Activated T-cell treated with anti-CD3 and anti-CD28 coated beads for 1 hour (primary cell): ENCODE results near the gene DNASE1L2.

ENCODE experiments used
- DNase-seq: peaks from one replicate; pipeline ENCODE4 v3.0.0-alpha.2; 2020; ENCODE audit warnings: low read depth

Gene DNASE1L2

DNA sequence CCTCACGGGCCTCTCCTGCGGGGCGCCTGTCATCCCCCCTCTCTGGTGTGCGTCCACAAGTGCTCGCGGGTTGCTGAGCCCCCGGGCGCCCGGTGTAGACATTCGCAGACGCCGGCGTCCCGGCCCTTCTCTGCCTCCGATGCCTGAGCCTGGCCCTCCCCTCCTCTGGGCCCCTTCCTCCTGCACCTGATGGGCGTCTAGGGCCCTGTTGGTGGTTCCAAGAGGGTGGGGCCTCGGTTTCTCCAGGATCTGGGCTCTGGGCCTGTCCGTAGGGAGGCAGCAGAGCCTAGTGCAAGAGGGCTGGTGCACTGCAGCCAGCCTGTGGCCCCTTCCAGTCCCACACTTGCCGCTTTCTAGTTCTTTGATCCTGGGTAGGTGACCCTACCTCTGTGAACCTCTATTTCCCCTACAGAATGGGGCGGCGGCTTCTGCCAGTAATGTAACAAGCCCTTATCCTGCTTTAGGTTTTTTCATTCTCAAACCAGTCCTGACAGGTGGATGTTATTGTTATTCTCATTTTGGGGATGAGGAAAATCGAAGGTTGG, 12.2 kb upstream of the DNASE1L2 start:
- DNase-seq, result no peak

DNA sequence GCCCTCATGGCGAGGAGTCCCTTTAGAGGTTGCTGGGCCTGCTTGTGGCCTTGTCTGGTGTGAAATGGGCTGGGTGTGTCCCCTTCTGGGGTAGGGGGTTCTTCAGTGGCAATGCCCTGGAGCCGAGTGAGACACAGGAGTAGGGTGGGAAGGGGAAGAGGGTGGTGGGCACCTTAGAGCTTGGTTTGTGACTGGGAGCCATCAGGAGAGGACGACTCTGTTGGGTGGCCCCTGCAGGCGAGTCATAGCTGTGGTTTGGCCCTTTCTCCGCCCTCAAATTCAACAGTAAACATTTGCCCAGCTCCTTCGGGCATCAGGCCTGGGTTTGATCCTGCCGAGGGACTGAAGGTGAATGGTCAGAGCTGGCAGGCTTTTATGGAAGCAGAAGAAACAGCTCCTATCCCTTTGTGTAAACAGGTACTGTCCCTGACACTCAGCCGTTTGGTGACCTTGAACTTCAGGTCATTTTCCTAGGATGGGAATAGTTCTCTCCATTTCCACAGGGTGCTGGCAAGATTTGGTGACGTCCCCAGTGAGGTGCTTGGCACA, 9.9 kb upstream of the DNASE1L2 start:
- no peak for DNase-seq

DNA sequence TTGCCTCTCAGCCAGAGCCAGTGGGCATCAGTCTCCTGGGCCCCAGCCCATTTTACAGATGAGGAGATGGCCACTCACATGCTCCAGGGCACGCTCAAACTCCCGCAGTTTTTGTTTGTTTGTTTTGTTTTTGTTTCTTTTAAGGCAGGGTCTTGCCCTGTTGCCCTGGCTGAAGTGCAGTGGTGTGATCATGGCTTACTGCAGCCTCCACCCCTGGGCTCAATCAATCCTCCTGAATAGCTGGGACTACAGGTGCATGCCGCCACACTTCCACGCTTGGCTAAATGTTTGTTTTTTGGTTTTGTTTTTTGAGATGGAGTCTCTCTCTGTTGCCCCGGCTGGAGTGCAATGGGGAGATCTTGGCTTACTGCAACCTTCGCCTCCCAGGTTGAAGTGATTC, 9.3 kb upstream of the DNASE1L2 start:
- no peak for DNase-seq

DNA sequence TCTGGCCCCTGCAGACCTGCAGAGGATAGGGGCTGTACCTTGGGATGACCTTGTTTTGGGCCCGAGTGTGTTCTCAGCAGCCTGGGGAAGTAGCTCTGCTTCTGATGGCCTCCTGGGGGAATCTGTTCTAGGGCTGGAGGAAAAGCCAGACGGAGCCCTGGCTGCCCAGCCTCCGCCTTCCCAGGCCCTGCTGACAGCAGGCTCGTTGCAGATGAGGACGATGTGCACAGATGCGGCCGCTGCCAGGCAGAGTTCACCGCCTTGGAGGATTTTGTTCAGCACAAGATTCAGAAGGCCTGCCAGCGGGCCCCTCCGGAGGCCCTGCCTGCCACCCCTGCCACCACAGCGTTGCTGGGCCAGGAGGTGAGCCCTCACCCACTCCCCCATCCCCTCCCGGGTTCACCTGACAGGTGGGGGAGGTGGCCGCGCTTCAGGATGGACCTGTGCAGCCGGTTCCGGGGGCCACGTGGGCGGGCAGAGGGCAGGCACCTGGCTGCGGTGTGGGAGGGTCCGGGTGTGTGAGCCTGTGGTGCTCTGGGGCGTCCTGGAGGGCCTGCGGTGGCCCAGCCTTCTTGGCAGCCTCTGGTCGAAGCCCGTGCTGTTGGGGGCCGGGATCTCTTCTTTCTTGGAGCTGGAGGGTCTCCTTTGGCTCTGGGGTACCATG, 8.0 kb upstream of the DNASE1L2 start:
- no peak for DNase-seq

DNA sequence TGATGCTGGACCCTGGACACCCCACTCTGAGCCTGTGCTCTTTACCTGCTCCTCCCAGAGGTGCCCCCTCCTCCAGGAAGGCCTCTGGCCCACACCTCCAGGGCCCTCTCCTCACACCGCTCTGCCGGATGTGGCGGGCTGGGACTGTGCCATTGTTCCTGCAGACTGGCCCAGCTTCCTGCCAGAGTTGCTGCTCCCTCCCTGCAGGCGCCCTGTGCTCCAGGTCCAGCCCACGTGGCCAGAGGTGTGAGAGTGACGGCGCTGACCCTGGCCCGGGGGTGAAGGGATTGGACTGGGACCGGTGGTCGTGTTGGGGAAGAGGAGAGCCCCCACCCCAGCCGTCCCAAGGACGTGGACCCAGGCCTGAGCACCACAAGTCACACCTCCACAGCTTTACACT, 7.2 kb upstream of the DNASE1L2 start:
- DNase-seq, result no peak

DNA sequence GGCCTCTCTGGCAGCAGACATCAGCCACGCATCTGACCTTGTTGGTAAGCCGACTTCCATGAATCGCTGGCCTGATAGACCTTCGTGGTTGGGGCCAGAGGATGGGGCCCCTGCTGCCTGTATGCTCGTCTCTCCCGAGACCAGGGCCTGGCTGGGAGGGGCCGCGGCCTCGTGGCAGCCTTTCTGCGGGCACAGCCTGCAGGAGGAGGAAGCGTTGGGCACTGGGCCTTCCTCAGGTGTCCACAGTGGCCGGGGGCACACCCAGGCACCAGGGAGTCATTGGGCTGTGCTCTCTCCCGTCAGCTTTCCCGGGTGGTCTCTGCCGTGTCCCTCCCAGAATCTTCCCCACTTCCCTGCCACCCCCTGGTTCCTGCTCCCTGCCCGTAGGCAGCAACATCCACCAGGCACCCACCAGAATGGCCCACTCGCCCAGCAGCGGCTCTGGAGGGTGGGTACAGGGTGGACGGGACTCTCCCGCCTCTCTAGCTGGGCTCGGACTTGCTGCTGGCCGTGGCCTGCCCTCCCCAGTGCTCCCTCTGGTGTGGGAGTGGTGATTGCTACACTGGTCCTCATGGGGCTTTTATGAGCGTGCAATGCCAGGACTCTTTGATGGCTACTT, 6.5 kb upstream of the DNASE1L2 start:
- DNase-seq, result no peak

DNA sequence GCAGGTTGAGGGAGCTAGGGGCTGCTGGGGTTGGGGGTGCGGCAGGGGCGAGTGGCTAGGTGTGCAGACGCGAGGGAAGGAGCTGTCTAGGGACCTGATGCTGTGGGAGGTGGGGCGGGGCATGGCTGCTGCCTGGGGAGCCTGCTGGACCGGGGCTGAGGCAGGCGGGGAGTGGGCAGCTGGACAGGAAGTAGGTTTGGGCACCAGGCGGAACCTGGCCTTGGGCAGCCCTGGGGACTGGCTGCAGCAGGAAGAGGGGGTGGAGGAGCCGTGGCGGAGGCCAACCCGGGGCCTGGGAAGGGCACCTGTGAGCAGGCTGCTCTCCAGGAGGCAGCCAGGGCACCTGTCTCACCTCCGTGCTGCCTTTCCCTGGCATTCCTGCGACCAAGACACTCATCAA, 5.9 kb upstream of the DNASE1L2 start:
- no peak for DNase-seq

DNA sequence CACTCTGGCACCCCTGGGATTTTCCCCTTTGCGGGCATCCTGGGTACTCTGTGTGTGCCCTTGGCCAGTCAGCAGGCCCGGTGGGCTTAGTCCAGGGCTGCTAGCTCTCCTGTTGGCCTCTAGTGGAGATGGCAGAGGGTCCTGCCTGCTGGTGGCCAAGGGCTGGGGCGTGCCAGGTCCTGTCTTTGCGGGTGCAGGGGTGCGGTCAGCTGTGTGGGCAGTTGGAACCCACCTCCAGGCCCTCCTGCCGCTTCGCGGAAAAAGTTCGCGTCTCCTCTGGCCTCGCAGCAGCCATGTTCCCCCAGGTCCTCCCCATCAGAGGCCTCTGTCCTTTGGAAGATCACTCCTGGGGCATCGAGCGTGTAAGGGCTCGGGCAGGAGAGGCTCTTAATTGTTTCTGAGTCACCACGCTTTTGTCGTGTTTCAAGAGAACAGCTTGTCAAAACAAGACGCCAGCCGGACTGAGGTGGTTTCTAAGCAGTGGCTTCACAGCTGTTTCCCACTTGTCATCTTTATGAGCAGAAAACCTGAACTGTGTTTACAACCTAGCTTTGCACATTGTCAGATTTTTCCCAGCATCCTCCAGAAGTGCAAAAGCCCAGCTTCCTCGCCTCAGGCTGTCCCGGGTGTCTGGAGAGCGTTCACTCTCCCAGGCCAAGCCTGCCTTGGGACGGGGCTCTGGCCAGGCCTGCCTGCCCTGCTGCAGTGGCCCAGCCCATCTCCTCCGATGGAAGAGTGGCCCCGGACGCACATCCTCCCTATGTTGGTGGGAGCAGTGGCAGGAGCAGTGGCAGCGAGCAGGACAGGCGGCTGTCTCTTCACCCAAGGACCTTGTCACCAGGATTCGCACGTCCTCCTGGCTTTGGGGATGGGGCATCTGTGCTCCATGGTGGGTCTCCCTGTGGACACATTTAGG, 5.0 kb upstream of the DNASE1L2 start:
- no peak for DNase-seq

DNA sequence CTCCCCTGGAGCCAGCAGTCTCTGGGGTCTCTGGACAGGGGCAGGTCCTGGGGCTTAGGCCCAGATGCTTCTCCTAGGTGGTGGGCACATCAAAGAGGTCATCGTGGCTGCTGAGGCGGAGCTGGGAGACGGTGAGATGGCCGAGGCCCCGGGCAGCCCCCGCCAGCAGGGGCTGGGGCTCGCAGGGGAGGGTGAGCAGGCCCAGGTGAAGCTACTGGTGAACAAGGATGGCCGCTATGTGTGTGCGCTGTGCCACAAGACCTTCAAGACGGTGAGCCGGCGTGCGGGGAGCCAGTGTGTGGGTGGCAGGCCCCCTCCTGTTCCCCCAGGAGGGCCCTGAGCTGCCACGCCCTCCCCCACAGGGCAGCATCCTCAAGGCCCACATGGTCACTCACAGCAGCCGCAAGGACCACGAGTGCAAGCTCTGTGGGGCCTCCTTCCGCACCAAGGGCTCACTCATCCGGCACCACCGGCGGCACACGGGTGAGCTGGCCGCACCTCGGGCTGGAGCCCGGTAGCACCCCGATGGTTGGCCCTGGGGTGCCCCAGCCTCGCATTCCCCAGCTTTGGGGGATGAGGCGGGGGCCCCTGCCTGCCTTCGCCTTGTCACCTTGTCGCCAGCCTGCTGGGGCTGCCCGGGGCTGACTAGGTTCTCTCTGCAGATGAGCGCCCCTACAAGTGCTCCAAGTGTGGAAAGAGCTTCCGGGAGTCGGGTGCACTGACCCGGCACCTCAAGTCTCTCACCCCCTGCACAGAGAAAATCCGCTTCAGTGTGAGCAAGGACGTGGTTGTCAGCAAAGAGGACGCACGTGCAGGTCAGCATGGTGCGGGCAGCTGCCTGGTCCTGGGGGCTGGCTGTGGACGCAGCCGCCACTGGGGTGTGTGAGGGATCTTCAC, 3.9 kb upstream of the DNASE1L2 start:
- no peak for DNase-seq

DNA sequence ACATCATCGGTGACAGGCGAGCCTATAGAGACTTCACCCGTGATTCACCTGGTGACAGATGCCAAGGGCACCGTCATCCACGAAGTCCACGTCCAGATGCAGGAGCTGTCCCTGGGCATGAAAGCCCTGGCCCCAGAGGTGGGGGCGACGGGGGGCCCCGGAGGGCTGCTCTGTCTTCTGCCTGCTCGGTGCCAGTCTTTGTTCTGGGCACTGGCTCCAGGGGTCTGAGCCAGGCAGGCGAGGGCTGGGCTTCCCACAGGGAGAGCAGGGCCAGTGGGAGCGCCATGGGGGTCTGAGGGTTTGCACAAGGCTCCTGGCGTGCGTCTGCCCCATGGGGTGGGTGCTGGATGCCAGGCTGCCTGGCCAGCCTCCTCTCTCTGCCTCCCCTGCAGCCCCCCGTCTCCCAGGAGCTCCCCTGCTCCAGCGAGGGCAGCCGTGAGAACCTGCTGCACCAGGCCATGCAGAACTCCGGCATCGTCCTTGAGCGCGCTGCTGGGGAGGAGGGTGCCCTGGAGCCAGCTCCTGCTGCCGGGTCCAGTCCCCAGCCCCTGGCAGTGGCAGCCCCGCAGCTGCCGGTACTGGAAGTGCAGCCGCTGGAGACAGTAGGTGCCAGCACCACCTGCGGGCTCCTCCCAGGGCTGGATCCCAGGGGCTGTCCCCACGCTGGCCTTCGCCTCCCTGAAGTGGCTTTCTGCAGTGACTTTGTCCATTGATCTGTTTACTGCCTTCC, 3.0 kb upstream of the DNASE1L2 start:
- DNase-seq, result no peak

DNA sequence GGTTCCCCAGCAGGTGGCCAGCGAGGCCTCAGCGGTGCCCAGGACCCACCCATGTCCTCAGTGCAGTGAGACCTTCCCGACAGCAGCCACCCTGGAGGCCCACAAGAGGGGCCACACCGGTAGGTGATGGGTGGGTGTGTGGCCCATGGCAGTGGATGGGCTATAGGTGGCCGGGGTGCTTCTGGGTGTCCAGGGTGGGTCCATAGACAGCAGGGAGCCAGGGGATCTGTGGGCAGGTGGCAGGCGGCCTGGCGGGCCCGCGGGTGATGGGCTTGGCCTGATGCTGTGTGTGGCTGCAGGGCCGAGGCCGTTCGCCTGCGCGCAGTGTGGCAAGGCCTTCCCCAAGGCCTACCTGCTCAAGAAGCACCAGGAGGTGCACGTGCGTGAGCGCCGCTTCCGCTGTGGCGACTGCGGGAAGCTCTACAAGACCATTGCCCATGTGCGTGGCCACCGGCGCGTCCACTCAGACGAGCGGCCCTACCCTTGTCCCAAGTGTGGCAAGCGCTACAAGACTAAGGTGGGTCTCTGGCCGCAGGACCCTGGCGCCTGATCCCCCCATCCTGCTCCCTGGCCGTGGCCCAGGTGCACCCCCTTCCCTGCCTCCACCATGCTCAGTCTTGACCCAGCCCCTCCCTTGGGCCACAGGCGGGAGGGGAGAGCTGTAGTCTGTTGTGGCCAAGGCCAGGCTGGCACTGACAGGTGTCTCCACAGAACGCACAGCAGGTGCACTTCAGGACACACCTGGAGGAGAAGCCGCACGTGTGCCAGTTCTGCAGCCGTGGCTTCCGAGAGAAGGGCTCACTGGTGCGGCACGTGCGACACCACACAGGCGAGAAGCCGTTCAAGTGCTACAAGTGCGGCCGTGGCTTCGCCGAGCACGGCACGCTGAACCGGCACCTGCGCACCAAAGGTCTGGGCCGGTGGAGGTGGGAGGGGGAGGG, 2.1 kb upstream of the DNASE1L2 start:
- no peak for DNase-seq

DNA sequence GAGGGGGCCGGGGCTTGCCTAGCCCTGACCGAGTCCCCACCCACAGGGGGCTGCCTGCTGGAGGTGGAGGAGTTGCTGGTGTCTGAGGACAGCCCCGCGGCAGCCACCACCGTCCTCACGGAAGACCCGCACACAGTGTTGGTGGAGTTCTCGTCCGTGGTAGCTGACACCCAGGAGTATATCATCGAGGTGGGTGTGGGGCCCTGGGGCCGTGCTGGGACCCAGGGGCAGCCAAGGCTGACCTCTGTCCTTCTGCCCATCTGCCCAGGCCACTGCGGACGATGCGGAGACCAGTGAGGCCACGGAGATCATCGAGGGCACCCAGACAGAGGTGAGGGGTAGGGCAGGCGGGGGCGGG, 1.5 kb upstream of the DNASE1L2 start:
- DNase-seq, result no peak

DNA sequence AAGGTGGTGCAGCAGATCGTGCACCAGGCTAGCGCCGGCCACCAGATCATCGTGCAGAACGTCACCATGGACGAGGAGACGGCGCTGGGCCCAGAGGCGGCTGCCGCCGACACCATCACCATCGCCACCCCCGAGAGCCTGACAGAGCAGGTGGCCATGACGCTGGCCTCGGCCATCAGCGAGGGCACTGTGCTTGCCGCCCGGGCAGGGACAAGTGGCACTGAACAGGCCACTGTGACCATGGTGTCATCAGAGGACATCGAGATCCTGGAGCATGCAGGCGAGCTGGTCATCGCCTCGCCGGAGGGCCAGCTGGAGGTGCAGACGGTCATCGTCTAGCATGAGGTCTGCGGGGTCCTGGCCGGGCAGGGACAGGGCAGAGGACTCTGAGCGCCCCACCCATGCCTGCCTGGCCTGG, 1.0 kb upstream of the DNASE1L2 start:
- no peak for DNase-seq

DNA sequence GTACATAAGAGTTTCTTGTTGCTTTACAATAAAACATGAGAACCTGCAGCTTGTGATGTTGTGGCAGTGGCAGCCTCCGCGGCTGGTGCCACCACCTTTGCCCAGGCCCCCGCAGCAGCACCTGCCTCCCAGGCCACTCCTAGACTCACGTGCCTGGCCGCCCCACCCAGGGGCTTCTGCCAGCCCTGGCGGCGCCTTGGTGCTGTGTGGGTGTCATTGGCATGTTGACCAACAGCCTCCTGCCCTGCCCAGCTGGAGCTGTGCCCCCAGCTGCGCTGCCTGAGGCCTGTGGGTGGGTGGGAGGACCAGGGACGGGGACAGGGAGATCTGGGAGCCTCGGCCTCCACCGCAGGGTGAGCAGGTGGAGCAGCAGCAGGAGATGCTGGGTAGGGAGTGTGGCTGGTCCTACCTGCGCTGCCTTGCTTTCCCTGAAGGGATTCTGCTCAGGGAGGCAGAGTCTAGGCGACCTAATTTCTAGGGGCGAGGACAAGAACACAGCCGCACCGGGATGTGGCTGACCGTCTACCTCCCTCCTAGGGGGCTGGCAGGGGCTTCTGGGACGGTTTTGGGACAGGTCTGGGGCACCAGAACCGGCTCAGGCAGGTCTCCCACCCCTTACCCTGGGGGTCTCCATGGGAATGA, 428 bp upstream of the DNASE1L2 start:
- no peak for DNase-seq

DNA sequence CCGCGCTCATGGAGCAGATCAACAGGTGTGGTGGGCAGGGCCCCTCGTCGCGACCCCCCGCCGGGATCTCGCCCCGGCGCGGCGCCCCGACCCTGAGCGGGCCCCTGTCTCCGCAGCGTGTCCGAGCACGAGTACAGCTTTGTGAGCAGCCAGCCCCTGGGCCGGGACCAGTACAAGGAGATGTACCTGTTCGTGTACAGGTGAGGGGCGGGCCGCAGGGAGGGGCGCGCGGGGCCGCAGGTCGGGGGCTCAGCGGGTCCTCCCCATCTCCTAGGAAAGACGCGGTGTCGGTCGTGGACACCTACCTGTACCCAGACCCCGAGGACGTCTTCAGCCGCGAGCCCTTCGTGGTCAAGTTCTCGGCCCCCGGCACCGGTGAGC, 848 bp downstream of the DNASE1L2 start:
- no peak for DNase-seq

DNA sequence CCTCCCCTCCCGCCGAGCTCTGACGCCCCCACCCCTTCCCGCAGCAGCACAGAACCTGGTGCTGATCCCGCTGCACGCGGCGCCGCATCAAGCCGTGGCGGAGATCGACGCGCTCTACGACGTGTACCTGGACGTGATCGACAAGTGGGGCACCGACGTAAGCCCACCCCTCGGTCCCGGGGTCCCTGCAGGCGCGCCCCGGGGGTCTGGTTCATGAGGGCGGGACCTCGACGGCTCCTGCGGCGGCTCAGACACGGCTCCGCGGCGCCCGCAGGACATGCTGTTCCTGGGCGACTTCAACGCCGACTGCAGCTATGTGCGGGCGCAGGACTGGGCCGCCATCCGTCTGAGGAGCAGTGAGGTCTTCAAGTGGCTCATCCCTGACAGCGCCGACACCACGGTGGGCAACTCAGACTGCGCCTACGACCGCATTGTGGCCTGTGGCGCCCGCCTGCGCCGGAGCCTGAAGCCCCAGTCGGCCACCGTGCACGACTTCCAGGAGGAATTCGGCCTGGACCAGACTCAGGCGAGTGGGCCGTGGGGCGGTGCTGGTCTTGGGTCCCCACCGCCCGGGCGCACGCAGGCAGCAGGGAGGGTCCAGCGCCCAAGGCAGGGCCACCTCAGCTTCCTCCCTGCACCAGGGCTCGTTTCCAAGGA, 1.4 kb downstream of the DNASE1L2 start:
- DNase-seq, result no peak

DNA sequence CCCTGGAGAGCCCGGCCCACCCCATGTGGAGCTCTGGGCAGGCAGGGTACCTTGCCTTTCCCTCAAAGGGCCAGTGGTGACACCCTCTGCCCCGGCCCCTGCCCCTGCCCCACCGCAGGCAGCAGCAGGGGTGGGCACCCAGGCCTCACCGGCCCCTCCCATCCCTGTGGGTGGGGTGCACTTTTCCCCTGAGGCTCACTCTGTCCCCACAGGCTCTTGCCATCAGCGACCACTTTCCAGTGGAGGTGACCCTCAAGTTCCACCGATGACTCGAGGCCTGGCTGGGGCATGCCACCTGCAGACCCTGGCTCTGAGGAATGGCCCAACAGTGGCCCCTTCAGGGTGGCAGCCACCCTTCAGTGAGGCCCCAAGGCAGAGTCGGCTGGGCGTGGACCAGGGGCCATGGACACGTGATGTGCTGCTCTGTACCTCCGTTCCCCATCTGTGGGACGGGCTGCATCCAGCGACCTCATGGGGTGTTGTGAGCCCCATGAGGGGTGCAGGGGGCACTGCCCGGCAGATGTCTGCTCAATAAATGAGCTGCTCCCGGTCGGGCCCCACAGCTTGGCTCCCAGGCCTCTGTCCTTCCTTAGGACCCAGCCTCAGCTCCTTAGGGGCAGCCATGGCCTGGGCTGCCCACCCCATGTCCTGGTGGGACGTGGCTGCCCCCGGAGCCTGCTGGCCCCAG, 2.0 kb downstream of the DNASE1L2 start:
- DNase-seq, result no peak
